GM23338 (cell line): Measurements from ENCODE around the gene LTA4H. TPM values are rescaled to one million over a fixed set of nuclear protein-coding genes. Genes with fewer than 3 reads are reported as not detected.

Source experiments
- ATAC-seq: fragments of 200-7000 bp; cut with Tn5 transposase; 3 replicates; pipeline ENCODE4 v1.9.1; 2020
- DNase-seq: peaks from one replicate; pipeline ENCODE4 v3.0.0-alpha.2; 2015; ENCODE audit warnings: low spot score
- H2AFZ ChIP-seq: fragments of 200-600 bp; sonication (generic); 2 replicates; pipeline ENCODE4 v1.8.0; 2016; ENCODE audit warnings: antibody characterized with exemption, mild to moderate bottlenecking, moderate library complexity
- H3F3A ChIP-seq: fragments of 200-600 bp; sonication (generic); replicated peaks from 2 replicates; pipeline ENCODE4 v1.8.0; 2017; ENCODE audit warnings: antibody characterized with exemption, mixed run types, low read depth
- H3K27ac ChIP-seq: fragments of 200-600 bp; sonication (generic); 2 replicates; pipeline ENCODE4 v1.6.1; 2016; ENCODE audit warnings: low read depth
- H3K27me3 ChIP-seq: fragments of 200-600 bp; sonication (generic); 2 replicates; pipeline ENCODE4 v1.8.0; 2016; ENCODE audit warnings: mild to moderate bottlenecking, mixed run types, moderate library complexity; ENCODE audit not compliant: insufficient read depth
- H3K36me3 ChIP-seq: fragments of 200-600 bp; sonication (generic); 2 replicates; pipeline ENCODE4 v1.8.0; 2016; ENCODE audit warnings: mild to moderate bottlenecking; ENCODE audit not compliant: insufficient read depth
- H3K4me1 ChIP-seq: fragments of 200-600 bp; sonication (generic); 2 replicates; pipeline ENCODE4 v1.8.0; 2016; ENCODE audit warnings: mild to moderate bottlenecking, moderate library complexity; ENCODE audit not compliant: insufficient read depth
- H3K4me2 ChIP-seq: fragments of 200-600 bp; sonication (generic); 2 replicates; pipeline ENCODE4 v1.7.1; 2017; ENCODE audit warnings: mixed run types
- H3K4me3 ChIP-seq: fragments of 200-600 bp; sonication (generic); 2 replicates; pipeline ENCODE4 v1.6.1; 2016; ENCODE audit warnings: mixed run types
- H3K79me2 ChIP-seq: fragments of 200-600 bp; sonication (generic); replicated peaks from 2 replicates; pipeline ENCODE4 v1.8.0; 2017; ENCODE audit warnings: mild to moderate bottlenecking; ENCODE audit not compliant: insufficient read depth
- H3K9me2 ChIP-seq: fragments of 200-600 bp; sonication (generic); 2 replicates; pipeline ENCODE4 v1.8.0; 2017; ENCODE audit not compliant: insufficient read depth
- H4K20me1 ChIP-seq: fragments of 200-600 bp; sonication (generic); replicated peaks from 2 replicates; pipeline ENCODE4 v1.8.0; 2017; ENCODE audit warnings: mild to moderate bottlenecking; ENCODE audit not compliant: insufficient read depth
- H3K27ac Mint-ChIP-seq: 2 replicates; pipeline ENCODE4 v1.8.0; 2020; ENCODE audit warnings: inconsistent platforms, mild to moderate bottlenecking, moderate library complexity, mixed read lengths
- H3K27me3 Mint-ChIP-seq: 3 replicates; pipeline ENCODE4 v1.8.0; 2022; ENCODE audit warnings: low read depth, mild to moderate bottlenecking, moderate library complexity, mixed read lengths, inconsistent platforms; ENCODE audit not compliant: insufficient read depth, poor library complexity
- H3K36me3 Mint-ChIP-seq: 3 replicates; pipeline ENCODE4 v1.8.0; 2021; ENCODE audit warnings: low read depth, mild to moderate bottlenecking, inconsistent platforms, moderate library complexity, mixed read lengths
- H3K4me1 Mint-ChIP-seq: 3 replicates; pipeline ENCODE4 v1.8.0; 2020; ENCODE audit warnings: mild to moderate bottlenecking, inconsistent platforms, mixed read lengths
- H3K4me3 Mint-ChIP-seq: 3 replicates; pipeline ENCODE4 v1.8.0; 2021; ENCODE audit warnings: moderate library complexity, mild to moderate bottlenecking, inconsistent platforms, mixed read lengths
- H3K9me3 Mint-ChIP-seq: 3 replicates; pipeline ENCODE4 v1.8.0; 2020; ENCODE audit warnings: moderate library complexity, mild to moderate bottlenecking, inconsistent platforms, mixed read lengths
- CREB1 ChIP-seq: fragments of 250-450 bp; sonication (Bioruptor Pico); IDR thresholded peaks from 2 replicates; pipeline ENCODE4 v1.5.0; 2020; ENCODE audit warnings: low read depth, mild to moderate bottlenecking, moderate library complexity
- CTCF ChIP-seq, 2 experiments: fragments of 200-600 bp in 1 of 2; sonication (generic) in 1 of 2; conservative IDR thresholded peaks; 2 replicates each; pipeline versions ENCODE4 v1.5.1 to v1.6.1; 2016 to 2017; ENCODE audit warnings: antibody characterized with exemption in 2 of 2, low read depth in 2 of 2, mild to moderate bottlenecking in 2 of 2, moderate library complexity in 1 of 2
- ETS1 ChIP-seq: IDR thresholded peaks from 2 replicates; pipeline ENCODE4 v1.6.1; 2016; ENCODE audit warnings: antibody characterized with exemption
- EZH2phosphoT487 ChIP-seq: fragments of 200-600 bp; sonication (generic); IDR thresholded peaks from one replicate; pipeline ENCODE4 v1.8.1; 2018; ENCODE audit warnings: antibody characterized with exemption; ENCODE audit not compliant: unreplicated experiment
- JUNB ChIP-seq: IDR thresholded peaks from one replicate; pipeline ENCODE4 v1.6.1; 2016; ENCODE audit warnings: antibody characterized with exemption; ENCODE audit not compliant: unreplicated experiment
- POLR2AphosphoS5 ChIP-seq: IDR thresholded peaks from 2 replicates; pipeline ENCODE4 v1.6.1; 2016; ENCODE audit warnings: antibody characterized with exemption, low read depth
- REST ChIP-seq: IDR thresholded peaks from one replicate; pipeline ENCODE4 v1.6.1; 2018; ENCODE audit warnings: antibody characterized with exemption; ENCODE audit not compliant: unreplicated experiment
- ZNF114 ChIP-seq: fragments of 250-450 bp; sonication (Bioruptor Pico); IDR thresholded peaks from 2 replicates; pipeline ENCODE4 v1.5.0; 2020; ENCODE audit warnings: mild to moderate bottlenecking, moderate library complexity
- ZNF331 ChIP-seq: fragments of 250-450 bp; sonication (Bioruptor Pico); IDR thresholded peaks from 2 replicates; pipeline ENCODE4 v1.5.0; 2020; ENCODE audit warnings: low read depth, mild to moderate bottlenecking, moderate library complexity
- polyA plus RNA-seq: library from polyadenylated mRNA; unstranded; fragments of >200 nt; fragmentation: Nextera tagmentation; extraction: Ambion mirVana; gene quantifications from 2 replicates; pipeline ENCODE4 v1.2.1, GENCODE V29; 2016
- total RNA-seq: library from RNA; depleted of rRNA; stranded (reverse); fragments of >200 nt; shearing (Covaris generic); gene quantifications from 2 replicates; pipeline ENCODE4 v1.2.3, GENCODE V29; 2014

LTA4H gene
- total and polyA plus RNA-seq, 2 experiments from 2014 or later: 84.4 to 189 TPM

- TF ChIP-seq ZNF114 (CRISPR knock-in tag) (no peak), REST (no peak), ZNF331 (CRISPR knock-in tag) (no peak), CTCF (conservative IDR thresholded peaks at IDR 0.05; ENCODE audit: low read depth in 2 of 2) (no peak)
Measured at GRCh38 chr12:95993907-95994306, 41.5 kb downstream of the LTA4H start (continued).

- Histone ChIP-seq H3K27me3 (no peaks in the 10 kb centered on the region), H3F3A (no peaks in the 10 kb centered on the region), H3K9me2 (no peaks in the 10 kb centered on the region), H3K4me3 (no peak overlapping the region), H3K4me2 (no peak overlapping the region), H2AFZ (no peak overlapping the region), H3K4me1 (peaks cover 27% of the 10 kb centered on the region), H3K36me3 (no peaks in the 10 kb centered on the region), H3K79me2 (no peaks in the 10 kb centered on the region), H4K20me1 (no peaks in the 10 kb centered on the region), H3K27ac (no peak overlapping the region)
- Mint-ChIP-seq H3K4me1 (peaks cover 38% of the 10 kb centered on the region), H3K27me3 (peaks cover 3% of the 10 kb centered on the region), H3K9me3 (no peaks in the 10 kb centered on the region), H3K4me3 (no peak overlapping the region), H3K36me3 (no peaks in the 10 kb centered on the region), H3K27ac (no peak overlapping the region)
- peak; percentile 9 for DNase-seq
- ATAC-seq: peak; percentile 66
- TF ChIP-seq JUNB: no peak
- TF ChIP-seq CREB1: no peak
- TF ChIP-seq ZNF114 (CRISPR knock-in tag): no peak
- no peak for TF ChIP-seq POLR2AphosphoS5
- no peak for TF ChIP-seq EZH2phosphoT487
- TF ChIP-seq ETS1: no peak
Measured at GRCh38 chr12:95990136-95990535, 45.3 kb downstream of the LTA4H start.
